Measurements from ENCODE around the gene CCDC28A.

CCDC28A gene

DNA sequence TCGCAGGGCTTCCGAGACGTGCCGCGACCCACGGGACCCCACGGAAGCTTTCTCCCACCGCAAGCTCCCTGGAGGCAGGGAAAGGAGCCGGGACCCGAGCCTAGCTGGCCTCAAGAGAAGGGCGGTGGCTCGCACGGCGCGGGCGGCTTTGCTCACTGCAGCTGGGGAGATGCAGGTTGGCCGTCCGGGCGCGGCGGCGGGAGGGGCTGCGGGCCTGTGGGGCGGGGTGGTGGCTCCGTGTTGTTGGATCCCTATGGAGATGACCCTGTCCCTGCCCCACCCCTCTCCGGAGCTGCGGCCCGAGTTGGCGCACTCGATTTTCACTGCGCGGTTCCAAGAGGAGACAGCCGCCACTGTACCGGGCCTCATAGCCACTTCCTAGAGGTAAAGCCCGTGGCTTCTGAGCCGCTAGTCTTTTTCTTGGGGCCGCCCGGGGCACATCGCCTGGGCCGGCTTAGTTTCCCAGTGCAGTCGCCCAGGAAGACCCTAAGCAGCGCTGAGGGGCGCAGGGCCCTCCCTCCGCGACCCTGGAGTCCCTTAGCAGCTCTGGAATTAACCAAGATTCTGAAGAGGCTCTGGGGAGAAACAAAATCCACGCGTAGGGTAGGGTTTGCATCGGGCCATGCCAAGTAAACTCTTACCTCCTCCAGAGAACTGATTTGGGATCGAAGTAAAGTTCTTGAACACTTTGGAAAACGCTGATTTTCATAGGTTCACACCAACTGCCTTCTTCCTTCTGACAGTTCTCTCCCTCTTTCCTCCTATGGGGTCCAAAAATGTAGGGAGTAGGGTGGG lies 22.4 kb downstream of the CCDC28A start, which contains the start of gene ECT2L:
ECT2L (plus strand) TSS at position 279 of the 795 bp plus-strand sequence. CDS start 17,188 bp downstream, outside the sequence.
- peak; percentile 22 for DNase-seq (ENCODE audit: extremely low read depth, low read depth)
- TF ChIP-seq, protein P1, sequence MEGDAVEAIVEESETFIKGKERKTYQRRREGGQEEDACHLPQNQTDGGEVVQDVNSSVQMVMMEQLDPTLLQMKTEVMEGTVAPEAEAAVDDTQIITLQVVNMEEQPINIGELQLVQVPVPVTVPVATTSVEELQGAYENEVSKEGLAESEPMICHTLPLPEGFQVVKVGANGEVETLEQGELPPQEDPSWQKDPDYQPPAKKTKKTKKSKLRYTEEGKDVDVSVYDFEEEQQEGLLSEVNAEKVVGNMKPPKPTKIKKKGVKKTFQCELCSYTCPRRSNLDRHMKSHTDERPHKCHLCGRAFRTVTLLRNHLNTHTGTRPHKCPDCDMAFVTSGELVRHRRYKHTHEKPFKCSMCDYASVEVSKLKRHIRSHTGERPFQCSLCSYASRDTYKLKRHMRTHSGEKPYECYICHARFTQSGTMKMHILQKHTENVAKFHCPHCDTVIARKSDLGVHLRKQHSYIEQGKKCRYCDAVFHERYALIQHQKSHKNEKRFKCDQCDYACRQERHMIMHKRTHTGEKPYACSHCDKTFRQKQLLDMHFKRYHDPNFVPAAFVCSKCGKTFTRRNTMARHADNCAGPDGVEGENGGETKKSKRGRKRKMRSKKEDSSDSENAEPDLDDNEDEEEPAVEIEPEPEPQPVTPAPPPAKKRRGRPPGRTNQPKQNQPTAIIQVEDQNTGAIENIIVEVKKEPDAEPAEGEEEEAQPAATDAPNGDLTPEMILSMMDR (IDR thresholded peaks at IDR 0.05; ENCODE audit: low read depth, low read length), result no peak

- TF ChIP-seq, protein P1 (IDR thresholded peaks at IDR 0.05; ENCODE audit: low read depth, low read length), result no peak
- no peak for DNase-seq (ENCODE audit: extremely low read depth, low read depth)
These were observed 23.2 kb downstream of the CCDC28A start for GRCh38 chr6:138796771-138797170.

- DNase-seq (ENCODE audit: extremely low read depth, low read depth), result no peak
- TF ChIP-seq, protein P1 (IDR thresholded peaks at IDR 0.05; ENCODE audit: low read depth, low read length), result no peak
These were observed 24.4 kb downstream of the CCDC28A start for GRCh38 chr6:138797806-138798446.

- TF ChIP-seq, protein P1 (IDR thresholded peaks at IDR 0.05; ENCODE audit: low read depth, low read length), result no peak
- DNase-seq (ENCODE audit: extremely low read depth, low read depth), result no peak
These were observed 27.0 kb downstream of the CCDC28A start for GRCh38 chr6:138800377-138801150.

DNA sequence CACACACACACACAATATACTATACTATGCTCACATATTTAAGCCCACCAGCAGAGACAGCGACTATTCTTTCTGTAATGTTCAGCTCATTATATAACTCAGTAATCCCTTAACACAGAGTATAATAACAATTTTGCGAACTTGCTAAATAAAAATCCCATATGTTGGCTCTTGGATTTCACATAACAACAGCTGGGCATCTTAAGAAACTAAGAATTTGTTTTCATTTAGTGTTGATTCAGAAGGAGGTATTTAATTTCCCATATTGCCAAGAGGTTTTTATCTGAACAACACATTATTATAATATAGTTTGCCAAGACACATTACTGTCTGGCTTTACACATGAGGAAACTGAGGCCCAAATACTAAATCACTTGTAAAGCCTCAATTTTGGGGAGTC lies 29.8 kb downstream of the CCDC28A start:
- TF ChIP-seq, protein P1 (IDR thresholded peaks at IDR 0.05; ENCODE audit: low read depth, low read length), result no peak
- DNase-seq (ENCODE audit: extremely low read depth, low read depth), result no peak

DNA sequence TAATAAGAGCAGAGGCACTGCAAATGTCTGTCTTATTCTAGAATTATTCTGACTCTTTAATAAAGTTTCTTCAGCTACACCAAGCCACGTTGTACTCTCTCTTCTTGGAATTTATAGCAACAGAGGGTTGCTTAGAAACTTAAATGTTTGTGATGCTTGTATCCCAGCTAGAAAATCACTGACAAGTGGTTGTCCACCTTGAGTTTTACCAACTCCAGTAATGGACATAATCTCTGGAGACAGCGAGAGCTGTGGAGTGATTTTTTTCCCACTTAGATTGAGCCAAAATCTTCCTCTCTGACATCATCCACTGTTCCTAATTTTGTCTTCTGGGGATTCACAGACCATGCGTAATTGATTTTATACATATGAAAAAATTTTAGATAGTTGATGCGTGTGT lies 30.3 kb downstream of the CCDC28A start:
- TF ChIP-seq, protein P1 (IDR thresholded peaks at IDR 0.05; ENCODE audit: low read depth, low read length), result no peak
- no peak for DNase-seq (ENCODE audit: extremely low read depth, low read depth)
